HG03060 (cell line): ENCODE measurements around the gene ADAM10.

Experiments used
- ATAC-seq: cut with Tn5 transposase; IDR thresholded peaks from one replicate; pipeline ENCODE4 v1.9.1; 2021; ENCODE audit warnings: low read depth, moderate number of reproducible peaks; ENCODE audit not compliant: unreplicated experiment

ADAM10 gene

DNA sequence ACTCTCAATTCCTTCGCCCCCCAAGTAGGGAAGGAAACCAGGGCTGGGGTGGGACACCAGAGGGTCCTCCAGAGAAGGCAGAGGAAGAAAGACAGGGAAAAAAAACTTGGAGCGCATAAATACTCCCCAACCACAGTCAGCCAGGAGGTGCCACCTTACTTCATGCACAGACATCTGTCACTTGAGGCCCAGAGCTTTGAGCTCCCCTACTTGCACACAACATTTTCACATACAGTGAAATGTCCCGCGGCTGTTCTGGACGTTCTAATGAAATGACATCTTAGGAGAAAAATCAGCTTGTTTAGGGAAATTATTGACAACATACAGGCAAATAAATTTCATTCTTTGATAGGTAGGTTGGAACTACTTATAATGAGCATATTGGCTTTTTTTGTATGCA lies 204.8 kb downstream of the ADAM10 start:
- no peak for ATAC-seq

- no peak for ATAC-seq
Measured at GRCh38 chr15:58543664-58544335, 205.7 kb downstream of the ADAM10 start.

DNA sequence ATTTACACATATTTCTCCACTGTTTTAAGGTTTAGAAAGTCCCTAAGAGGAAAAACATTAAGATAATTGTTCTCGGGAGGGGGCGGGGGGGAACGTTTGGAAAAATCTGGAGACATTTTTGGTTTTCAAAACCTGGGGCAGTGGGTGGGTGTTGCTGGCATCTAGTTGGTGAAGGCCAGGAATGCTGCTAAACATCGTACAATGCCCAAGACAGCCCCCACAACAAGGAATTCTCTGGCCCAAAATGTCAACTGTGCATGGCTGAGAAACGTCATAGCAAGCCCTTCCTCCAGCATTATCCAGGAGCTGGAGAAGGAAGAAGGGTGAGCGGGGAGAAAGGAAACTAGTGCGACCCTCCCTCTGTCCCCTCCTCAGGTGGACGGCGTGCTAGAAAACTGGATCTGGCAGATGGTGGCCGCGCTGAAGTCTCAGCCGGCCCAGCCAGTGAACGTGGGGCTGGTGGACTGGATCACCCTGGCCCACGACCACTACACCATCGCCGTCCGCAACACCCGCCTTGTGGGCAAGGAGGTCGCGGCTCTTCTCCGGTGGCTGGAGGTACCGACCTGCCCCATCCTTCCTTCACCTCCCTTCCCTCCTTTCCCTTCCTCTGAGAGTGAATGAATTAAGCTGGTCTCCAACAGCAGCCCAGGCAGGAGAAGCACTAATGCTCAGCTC lies 208.0 kb downstream of the ADAM10 start:
- ATAC-seq = no peak

GRCh38 chr15:58539548-58539947 lies 210.0 kb downstream of the ADAM10 start:
- no peak for ATAC-seq

DNA sequence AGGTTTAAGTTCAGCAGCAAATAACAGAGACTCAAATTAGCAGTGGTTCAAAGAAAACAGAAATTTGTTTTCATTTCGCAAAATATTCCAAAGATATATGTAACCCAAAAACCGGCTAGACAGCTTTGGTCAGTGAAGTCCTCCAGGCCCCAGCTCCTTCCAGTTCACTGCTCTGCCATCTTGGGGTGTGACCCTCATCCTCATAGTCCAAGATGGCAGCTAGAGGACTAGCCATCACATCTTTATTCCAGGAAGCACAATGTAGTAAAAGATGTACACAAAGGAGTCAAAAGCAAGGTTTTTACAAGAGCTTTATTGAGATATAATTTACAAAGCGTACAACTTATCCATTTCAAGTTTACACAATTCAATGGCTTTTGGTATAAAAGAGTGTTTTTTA lies 210.6 kb downstream of the ADAM10 start:
- no peak for ATAC-seq
